ENCODE results near the gene KLF5. TPM values are rescaled to one million over a fixed set of nuclear protein-coding genes. Genes with fewer than 3 reads are reported as not detected.

The KLF5 gene
- total RNA-seq, 1 experiment from 2014 or later = 10.4 TPM

GRCh38 chr13:73107970-73108369 lies 49.2 kb downstream of the KLF5 start:
- in situ Hi-C loops (cut with HindIII; ENCODE audit: low pct_unique_long_range_greater_than_20kb, low sequenced_read_pairs) = no loop called here
- DNase-seq (ENCODE audit: low read depth) = no peak

GRCh38 chr13:73109288-73109899 lies 50.6 kb downstream of the KLF5 start:
- in situ Hi-C loops (cut with HindIII; ENCODE audit: low pct_unique_long_range_greater_than_20kb, low sequenced_read_pairs) = no loop called here
- no peak for DNase-seq (ENCODE audit: low read depth)

- in situ Hi-C loops (cut with HindIII; ENCODE audit: low pct_unique_long_range_greater_than_20kb, low sequenced_read_pairs) = no loop called here
- no peak for DNase-seq (ENCODE audit: low read depth)
Measured at GRCh38 chr13:73109969-73110368, 51.2 kb downstream of the KLF5 start.

- in situ Hi-C loops (cut with HindIII; ENCODE audit: low pct_unique_long_range_greater_than_20kb, low sequenced_read_pairs) = no loop called here
- DNase-seq (ENCODE audit: low read depth) = no peak
Measured at GRCh38 chr13:73110814-73111213, 52.0 kb downstream of the KLF5 start.

- in situ Hi-C loops (cut with HindIII; ENCODE audit: low pct_unique_long_range_greater_than_20kb, low sequenced_read_pairs) = no loop called here
- no peak for DNase-seq (ENCODE audit: low read depth)
Measured at GRCh38 chr13:73111331-73111730, 52.5 kb downstream of the KLF5 start.

- in situ Hi-C loops (cut with HindIII; ENCODE audit: low pct_unique_long_range_greater_than_20kb, low sequenced_read_pairs) = no loop called here
- no peak for DNase-seq (ENCODE audit: low read depth)
Measured at GRCh38 chr13:73119612-73120011, 60.8 kb downstream of the KLF5 start.
